Nephron progenitor cell (in vitro differentiated cells): ENCODE data around the gene FOXL3.
A peak's percentile ranks its signal among the peaks of the same experiment; 100 is the strongest.
"Not testable (repeated sequence)": the region's sequence is repeated elsewhere in the genome, so short reads cannot be mapped to it uniquely, and the experiment has no call there.

Experiments
- DNase-seq: peaks from one replicate; pipeline ENCODE4 v3.0.0; 2021
- H3K27ac Mint-ChIP-seq: 2 replicates; pipeline ENCODE4 v1.8.0; 2021; ENCODE audit warnings: mild to moderate bottlenecking, moderate library complexity, mixed read lengths
- H3K27me3 Mint-ChIP-seq: 2 replicates; pipeline ENCODE4 v1.8.0; 2021; ENCODE audit warnings: mild to moderate bottlenecking, low read depth, mixed read lengths; ENCODE audit not compliant: poor library complexity
- H3K36me3 Mint-ChIP-seq: 2 replicates; pipeline ENCODE4 v1.8.0; 2021; ENCODE audit warnings: low read depth, mixed read lengths
- H3K4me1 Mint-ChIP-seq: 2 replicates; pipeline ENCODE4 v1.8.0; 2021; ENCODE audit warnings: mixed read lengths
- H3K4me3 Mint-ChIP-seq: 2 replicates; pipeline ENCODE4 v1.8.0; 2021; ENCODE audit warnings: mild to moderate bottlenecking, moderate library complexity, mixed read lengths
- H3K9me3 Mint-ChIP-seq: 2 replicates; pipeline ENCODE4 v1.8.0; 2021; ENCODE audit warnings: mild to moderate bottlenecking, moderate library complexity, mixed read lengths
- TF ChIP-seq, protein P1 (sequence below): fragments of 200-600 bp; sonication (generic); IDR thresholded peaks from 2 replicates; pipeline ENCODE4 v1.5.0; 2021; ENCODE audit warnings: antibody characterized with exemption

The FOXL3 gene

DNA sequence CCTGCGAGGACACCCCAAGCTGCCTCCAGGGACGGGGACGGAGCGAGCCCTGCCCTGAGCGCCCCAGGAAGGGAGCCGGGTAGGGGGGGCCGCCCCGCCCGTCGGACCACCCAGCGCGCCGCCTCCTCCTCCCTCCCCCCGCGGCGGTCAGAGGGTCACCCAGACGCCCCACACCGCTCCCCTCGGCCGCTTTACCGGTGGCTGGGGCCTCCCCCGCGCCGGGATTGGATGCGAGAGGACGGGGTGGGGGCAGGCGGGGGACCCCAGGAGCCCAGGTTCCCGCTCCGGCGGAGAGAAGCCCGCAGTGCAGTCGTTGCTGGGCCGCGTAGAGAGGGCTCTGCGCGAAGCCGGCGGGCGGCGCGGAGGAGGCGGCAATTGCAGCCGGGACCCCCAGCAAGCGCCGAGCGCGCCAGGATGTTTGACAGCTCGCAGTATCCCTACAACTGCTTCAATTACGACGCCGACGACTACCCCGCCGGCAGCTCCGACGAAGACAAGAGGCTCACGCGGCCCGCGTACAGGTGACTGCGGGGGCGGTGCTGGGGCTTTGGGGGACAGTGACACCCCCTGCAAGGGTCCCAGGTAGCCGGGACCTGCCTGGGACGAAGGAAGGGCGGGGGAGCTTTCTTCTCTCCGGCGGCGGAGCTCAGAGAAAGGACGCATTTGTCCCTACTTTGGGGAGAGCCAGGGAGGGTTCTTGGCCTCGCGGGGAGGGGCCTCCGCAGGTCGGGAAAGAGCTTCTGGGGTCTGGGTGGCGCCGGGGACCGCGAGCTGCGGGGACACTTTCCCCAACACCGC, at the start of gene FOXL3:
FOXL3 (plus strand) TSS at position 415 of the 798 bp plus-strand sequence; CDS start at position 415, 0 bp downstream.
- peaks cover 82% of the 10 kb centered on the region for H3K27me3 Mint-ChIP-seq
- TF ChIP-seq, protein P1, sequence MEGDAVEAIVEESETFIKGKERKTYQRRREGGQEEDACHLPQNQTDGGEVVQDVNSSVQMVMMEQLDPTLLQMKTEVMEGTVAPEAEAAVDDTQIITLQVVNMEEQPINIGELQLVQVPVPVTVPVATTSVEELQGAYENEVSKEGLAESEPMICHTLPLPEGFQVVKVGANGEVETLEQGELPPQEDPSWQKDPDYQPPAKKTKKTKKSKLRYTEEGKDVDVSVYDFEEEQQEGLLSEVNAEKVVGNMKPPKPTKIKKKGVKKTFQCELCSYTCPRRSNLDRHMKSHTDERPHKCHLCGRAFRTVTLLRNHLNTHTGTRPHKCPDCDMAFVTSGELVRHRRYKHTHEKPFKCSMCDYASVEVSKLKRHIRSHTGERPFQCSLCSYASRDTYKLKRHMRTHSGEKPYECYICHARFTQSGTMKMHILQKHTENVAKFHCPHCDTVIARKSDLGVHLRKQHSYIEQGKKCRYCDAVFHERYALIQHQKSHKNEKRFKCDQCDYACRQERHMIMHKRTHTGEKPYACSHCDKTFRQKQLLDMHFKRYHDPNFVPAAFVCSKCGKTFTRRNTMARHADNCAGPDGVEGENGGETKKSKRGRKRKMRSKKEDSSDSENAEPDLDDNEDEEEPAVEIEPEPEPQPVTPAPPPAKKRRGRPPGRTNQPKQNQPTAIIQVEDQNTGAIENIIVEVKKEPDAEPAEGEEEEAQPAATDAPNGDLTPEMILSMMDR: no peak

DNA sequence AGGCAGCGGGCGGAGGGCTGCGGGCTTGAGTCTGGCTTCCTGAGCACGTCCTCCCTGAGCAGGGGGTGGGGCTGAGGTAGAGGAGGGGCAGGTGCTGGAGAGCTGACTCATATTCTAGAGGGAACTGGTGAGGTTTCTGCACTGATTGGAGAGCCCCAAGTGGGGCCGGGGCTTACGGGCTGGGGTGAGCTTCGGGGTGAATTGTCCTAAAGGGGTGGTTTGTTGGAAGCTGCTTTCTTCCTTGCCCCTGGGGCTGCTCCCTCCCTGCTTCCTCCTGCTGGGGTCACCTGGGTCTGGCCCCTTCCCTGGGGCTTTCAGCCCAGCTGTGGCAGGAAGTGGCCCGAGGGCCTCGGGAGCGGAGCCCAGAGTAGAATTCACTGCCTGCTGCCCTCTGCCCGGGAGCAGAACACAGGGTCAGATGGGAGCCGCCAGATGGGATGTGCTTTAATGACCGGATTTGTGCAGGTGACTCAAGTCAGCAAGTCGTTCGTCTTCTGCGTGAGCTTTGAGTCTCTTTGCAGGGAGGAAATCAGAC, 49.0 kb upstream of the FOXL3 start:
- Mint-ChIP-seq H3K4me3 (no peak overlapping the region), H3K36me3 (no peaks in the 10 kb centered on the region), H3K9me3 (no peaks in the 10 kb centered on the region), H3K4me1 (no peaks in the 10 kb centered on the region), H3K27ac (no peak overlapping the region), H3K27me3 (no peaks in the 10 kb centered on the region)
- DNase-seq: no peak
- TF ChIP-seq, protein P1: no peak

More for the DNA sequence above, at the start of gene FOXL3:
- H3K9me3 Mint-ChIP-seq: peaks cover 31% of the 10 kb centered on the region
- H3K4me3 Mint-ChIP-seq: no peak within 1 kb of the TSS
- H3K36me3 Mint-ChIP-seq: no peaks in the 10 kb centered on the region
- peaks cover 29% of the 10 kb centered on the region for H3K4me1 Mint-ChIP-seq
- DNase-seq: peak; percentile 33
- H3K27ac Mint-ChIP-seq: no peak within 1 kb of the TSS

DNA sequence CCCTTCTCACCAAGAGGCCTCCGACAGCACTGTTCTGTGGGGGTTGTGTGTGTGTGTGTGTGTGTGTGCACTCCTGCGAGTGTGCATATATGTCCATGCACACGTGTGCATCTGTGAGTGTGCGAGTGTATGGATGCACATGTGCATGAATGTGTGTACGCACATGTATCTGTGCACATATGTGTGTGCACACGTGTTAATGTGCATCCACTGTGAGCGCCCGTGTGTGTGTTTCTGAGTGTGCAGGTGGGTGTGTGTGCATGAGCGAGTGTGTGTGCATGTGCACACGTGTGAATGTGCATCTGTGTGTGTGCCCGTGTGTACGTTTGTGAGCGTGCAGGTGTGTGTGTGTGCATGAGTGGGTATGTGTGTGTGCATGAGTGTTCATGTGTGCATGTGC, 48.5 kb upstream of the FOXL3 start:
- TF ChIP-seq, protein P1: no peak
- H3K4me1 Mint-ChIP-seq: peaks cover 4% of the 10 kb centered on the region
- no peaks in the 10 kb centered on the region for H3K36me3 Mint-ChIP-seq
- no peaks in the 10 kb centered on the region for H3K9me3 Mint-ChIP-seq
- H3K4me3 Mint-ChIP-seq: no peak overlapping the region
- no peak for DNase-seq
- H3K27ac Mint-ChIP-seq: no peak overlapping the region
- H3K27me3 Mint-ChIP-seq: no peaks in the 10 kb centered on the region

DNA sequence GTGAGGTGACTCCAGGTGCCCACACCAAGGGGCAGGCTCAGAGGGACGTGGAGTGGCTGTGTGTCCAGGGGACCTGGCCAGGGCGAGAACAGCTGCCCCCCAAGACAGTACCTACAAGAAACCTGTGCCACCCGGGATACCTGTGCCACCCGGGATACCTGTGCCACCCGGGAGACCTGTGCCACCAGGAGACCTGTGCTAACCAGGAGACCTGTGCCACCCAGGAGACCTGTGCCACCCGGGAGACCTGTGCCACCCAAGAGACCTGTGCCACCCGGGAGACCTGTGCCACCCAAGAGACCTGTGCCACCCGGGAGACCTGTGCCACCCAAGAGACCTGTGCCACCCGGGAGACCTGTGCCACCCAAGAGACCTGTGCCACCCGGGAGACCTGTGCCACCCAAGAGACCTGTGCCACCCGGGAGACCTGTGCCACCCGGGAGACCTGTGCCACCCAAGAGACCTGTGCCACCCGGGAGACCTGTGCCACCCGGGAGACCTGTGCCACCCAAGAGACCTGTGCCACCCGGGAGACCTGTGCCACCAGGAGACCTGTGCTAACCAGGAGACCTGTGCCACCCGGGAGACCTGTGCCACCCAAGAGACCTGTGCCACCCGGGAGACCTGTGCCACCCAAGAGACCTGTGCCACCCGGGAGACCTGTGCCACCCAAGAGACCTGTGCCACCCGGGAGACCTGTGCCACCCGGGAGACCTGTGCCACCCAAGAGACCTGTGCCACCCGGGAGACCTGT, 47.0 kb upstream of the FOXL3 start:
- H3K4me1 Mint-ChIP-seq, H3K27me3 Mint-ChIP-seq, H3K27ac Mint-ChIP-seq, H3K4me3 Mint-ChIP-seq, H3K36me3 Mint-ChIP-seq, DNase-seq, H3K9me3 Mint-ChIP-seq: not testable (repeated sequence)

DNA sequence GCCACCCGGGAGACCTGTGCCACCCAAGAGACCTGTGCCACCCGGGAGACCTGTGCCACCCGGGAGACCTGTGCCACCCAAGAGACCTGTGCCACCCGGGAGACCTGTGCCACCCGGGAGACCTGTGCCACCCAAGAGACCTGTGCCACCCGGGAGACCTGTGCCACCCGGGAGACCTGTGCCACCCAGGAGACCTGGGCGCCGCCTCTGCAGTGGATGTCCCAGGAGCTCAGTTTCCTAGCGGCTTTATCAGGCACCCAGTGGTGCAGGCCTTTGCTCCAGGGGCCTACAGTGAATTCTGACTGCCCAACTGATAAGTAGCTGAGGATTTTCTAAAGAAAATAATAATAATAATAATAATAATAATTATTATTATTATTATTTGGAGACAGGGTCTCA, 46.4 kb upstream of the FOXL3 start:
- H3K4me3 Mint-ChIP-seq, H3K36me3 Mint-ChIP-seq, H3K27ac Mint-ChIP-seq, H3K4me1 Mint-ChIP-seq, H3K9me3 Mint-ChIP-seq, H3K27me3 Mint-ChIP-seq, DNase-seq: not testable (repeated sequence)

DNA sequence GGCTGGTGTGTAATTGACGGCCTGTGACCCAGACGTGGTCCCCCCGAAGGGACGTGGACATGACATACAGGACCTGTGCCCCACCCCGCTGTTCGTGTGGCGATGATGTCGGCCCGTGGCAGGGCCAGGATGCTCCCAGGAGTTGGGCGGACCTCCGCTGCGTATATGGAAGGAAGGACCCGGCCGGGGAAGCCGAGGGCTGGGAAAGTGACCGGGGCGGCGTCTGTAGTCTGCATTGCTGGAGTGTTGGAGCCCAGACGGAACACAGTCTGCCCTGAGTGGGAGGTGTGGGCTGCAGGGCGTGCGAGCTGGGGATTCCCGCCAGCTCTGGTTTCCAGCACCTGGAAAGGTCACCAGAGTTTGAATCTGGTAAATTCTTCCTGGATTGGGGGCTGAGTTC, 45.0 kb upstream of the FOXL3 start:
- H3K27me3 Mint-ChIP-seq: peaks cover 4% of the 10 kb centered on the region
- H3K9me3 Mint-ChIP-seq: no peaks in the 10 kb centered on the region
- H3K27ac Mint-ChIP-seq: peak overlapping the region; percentile 29
- peaks cover 11% of the 10 kb centered on the region for H3K4me1 Mint-ChIP-seq
- no peak for DNase-seq
- H3K4me3 Mint-ChIP-seq: no peak overlapping the region
- H3K36me3 Mint-ChIP-seq: no peaks in the 10 kb centered on the region
- TF ChIP-seq, protein P1: no peak
